GM23248 (cell line): Measurements from ENCODE around the gene ADAM19. TPM values are rescaled to one million over a fixed set of nuclear protein-coding genes. Genes with fewer than 3 reads are reported as not detected.

Source experiments
- DNase-seq: peaks from one replicate; pipeline ENCODE4 v3.0.0-alpha.2; 2015
- H2AFZ ChIP-seq: fragments of 200-600 bp; sonication (generic); 2 replicates; pipeline ENCODE4 v1.6.1; 2016; ENCODE audit warnings: antibody characterized with exemption
- H3F3A ChIP-seq: fragments of 200-600 bp; sonication (generic); 2 replicates; pipeline ENCODE4 v1.6.1; 2016; ENCODE audit warnings: mild to moderate bottlenecking, antibody characterized with exemption, mixed run types; ENCODE audit not compliant: insufficient read depth
- H3K27ac ChIP-seq: fragments of 200-600 bp; sonication (generic); 2 replicates; pipeline ENCODE4 v1.5.1; 2016; ENCODE audit warnings: mild to moderate bottlenecking
- H3K27me3 ChIP-seq: fragments of 200-600 bp; sonication (generic); replicated peaks from 2 replicates; pipeline ENCODE4 v1.6.1; 2016; ENCODE audit warnings: mild to moderate bottlenecking; ENCODE audit not compliant: insufficient read depth
- H3K36me3 ChIP-seq: fragments of 200-600 bp; sonication (generic); 2 replicates; pipeline ENCODE4 v1.6.1; 2016; ENCODE audit warnings: low read depth, mild to moderate bottlenecking
- H3K4me1 ChIP-seq: fragments of 200-600 bp; sonication (generic); 2 replicates; pipeline ENCODE4 v1.6.1; 2016; ENCODE audit warnings: mild to moderate bottlenecking; ENCODE audit not compliant: insufficient read depth
- H3K4me2 ChIP-seq: fragments of 200-600 bp; sonication (generic); one replicate; pipeline ENCODE4 v1.6.1; 2016; ENCODE audit warnings: mild to moderate bottlenecking; ENCODE audit not compliant: unreplicated experiment
- H3K4me3 ChIP-seq: fragments of 200-600 bp; sonication (generic); 2 replicates; pipeline ENCODE4 v1.5.1; 2016; ENCODE audit warnings: mild to moderate bottlenecking
- H3K79me2 ChIP-seq: fragments of 200-600 bp; sonication (generic); 2 replicates; pipeline ENCODE4 v1.6.1; 2016; ENCODE audit warnings: mild to moderate bottlenecking; ENCODE audit not compliant: insufficient read depth
- H3K9ac ChIP-seq: fragments of 200-600 bp; sonication (generic); 2 replicates; pipeline ENCODE4 v1.6.1; 2016; ENCODE audit warnings: mild to moderate bottlenecking
- H3K9me2 ChIP-seq: fragments of 200-600 bp; sonication (generic); 2 replicates; pipeline ENCODE4 v1.6.1; 2016; ENCODE audit warnings: mixed run types, mild to moderate bottlenecking, moderate library complexity; ENCODE audit not compliant: insufficient read depth
- H3K9me3 ChIP-seq: fragments of 200-600 bp; sonication (generic); one replicate; pipeline ENCODE4 v1.6.1; 2017; ENCODE audit warnings: low read depth
- H4K20me1 ChIP-seq: fragments of 200-600 bp; sonication (generic); 2 replicates; pipeline ENCODE4 v1.6.0; 2016; ENCODE audit not compliant: insufficient read depth
- EZH2 ChIP-seq: fragments of 200-600 bp; sonication (generic); IDR thresholded peaks from 2 replicates; pipeline ENCODE4 v1.6.1; 2018; ENCODE audit warnings: antibody characterized with exemption, mild to moderate bottlenecking; ENCODE audit not compliant: insufficient read depth, poor library complexity, severe bottlenecking
- EZH2phosphoT487 ChIP-seq: fragments of 200-600 bp; sonication (generic); IDR thresholded peaks from 2 replicates; pipeline ENCODE4 v1.6.1; 2018; ENCODE audit warnings: antibody characterized with exemption, moderate library complexity, mild to moderate bottlenecking, low read depth; ENCODE audit not compliant: insufficient read depth
- WGBS, 2 experiments: methylation state at CpG; one replicate each; pipeline ENCODE4 v1.1.6; 2015 to 2017; ENCODE audit warnings: low lambda C conversion rate in 2 of 2, low coverage in 1 of 2; ENCODE audit errors: missing lambda C conversion rate in 2 of 2; 5-methylcytosine and 5-hydroxymethylcytosine counted together
- in situ Hi-C: fragments of 300-500 bp; cut with MboI; formaldehyde crosslinking; loops from 2 replicates; pipeline ENCODE4 v1.15.0; 2020
- polyA plus RNA-seq: library from polyadenylated mRNA; unstranded; fragments of >200 nt; fragmentation: Nextera tagmentation; extraction: Ambion mirVana; gene quantifications from 2 replicates; pipeline ENCODE4 v1.2.1, GENCODE V29; 2016
- total RNA-seq: library from RNA; depleted of rRNA; stranded (reverse); fragments of >200 nt; shearing (Covaris generic); gene quantifications from 2 replicates; pipeline ENCODE4 v1.2.3, GENCODE V29; 2014

ADAM19 gene
- total and polyA plus RNA-seq, 2 experiments from 2014 or later = 18.1 to 20.5 TPM

DNA sequence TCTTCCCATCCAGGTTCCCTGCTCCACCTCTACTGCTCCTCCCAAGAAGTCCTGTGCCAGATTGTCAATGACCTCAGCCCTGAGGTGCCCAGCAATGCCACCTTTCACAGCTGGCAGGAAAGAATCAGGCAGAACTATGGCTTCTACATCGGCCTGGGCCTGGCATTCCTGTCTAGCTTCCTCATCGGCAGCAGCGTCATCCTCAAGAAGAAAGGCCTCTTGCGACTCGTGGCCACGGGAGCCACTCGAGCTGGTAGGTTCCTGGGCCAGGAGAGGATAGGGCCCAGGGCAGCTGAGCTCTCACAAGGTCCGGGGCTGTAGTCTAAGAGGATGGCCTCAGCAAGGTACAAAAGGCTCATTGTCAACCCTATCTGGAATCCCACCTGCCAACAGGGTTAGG, 112.5 kb downstream of the ADAM19 start:
- Histone ChIP-seq H4K20me1 (no peaks in the 10 kb centered on the region), H3K27me3 (peaks cover 22% of the 10 kb centered on the region), H3K9ac (no peak overlapping the region), H3F3A (peaks cover 16% of the 10 kb centered on the region), H3K9me3 (no peaks in the 10 kb centered on the region), H3K4me1 (peaks cover 17% of the 10 kb centered on the region), H3K4me3 (no peak overlapping the region), H3K79me2 (no peaks in the 10 kb centered on the region), H2AFZ (no peak overlapping the region), H3K36me3 (no peaks in the 10 kb centered on the region), H3K4me2 (no peak overlapping the region), H3K9me2 (no peaks in the 10 kb centered on the region), H3K27ac (no peak overlapping the region)
- 71 to 85% methylated on average over 8 of the region's 8 CpGs for WGBS, 2 experiments
- in situ Hi-C loops = no loop called here
- peak; percentile 54 for DNase-seq
- TF ChIP-seq EZH2 (no peak), EZH2phosphoT487 (no peak)

DNA sequence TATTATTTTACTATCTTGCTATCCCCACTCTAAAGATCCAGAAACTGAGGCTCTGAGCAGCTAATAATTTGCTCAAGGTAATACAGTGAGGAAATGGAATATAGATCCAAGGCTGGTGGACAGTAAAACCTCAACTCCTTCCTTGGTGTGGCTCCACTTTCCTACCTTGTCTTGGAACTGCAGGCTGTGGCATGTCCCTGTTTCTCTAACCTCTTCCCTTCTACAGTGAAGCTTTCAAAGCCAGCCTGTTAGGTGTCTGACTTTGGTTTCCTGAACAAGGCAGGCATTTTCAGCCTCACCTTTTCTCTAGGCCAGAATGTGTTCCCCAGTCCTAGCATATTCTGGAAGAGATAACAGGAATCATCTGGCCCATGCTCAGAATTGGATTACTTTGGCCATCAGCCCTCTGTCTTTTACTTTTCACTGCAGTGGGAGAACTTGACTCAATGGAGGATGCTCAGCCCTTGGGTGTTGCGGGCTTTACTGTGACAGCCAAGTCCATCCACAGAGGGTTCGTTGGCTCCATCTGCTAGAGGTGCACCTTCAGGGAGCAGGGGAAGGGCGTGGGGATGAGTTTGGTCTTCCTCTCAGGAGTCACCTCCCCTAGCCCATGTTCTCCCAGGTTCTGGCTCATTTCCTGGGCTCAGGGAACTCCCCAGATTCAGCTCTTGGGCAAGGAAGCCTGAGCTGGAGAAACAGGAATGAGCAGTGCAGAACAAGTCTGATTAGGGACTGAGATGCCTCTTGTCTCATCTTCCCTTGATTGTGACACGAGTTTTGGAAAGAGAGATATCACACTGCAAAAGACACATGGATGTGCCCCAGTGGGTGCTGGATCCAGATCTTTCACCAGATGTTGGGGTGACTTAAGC, 114.4 kb downstream of the ADAM19 start:
- H3K9ac ChIP-seq = no peak overlapping the region
- H3K27me3 ChIP-seq = peaks cover 22% of the 10 kb centered on the region
- H3K9me3 ChIP-seq = no peaks in the 10 kb centered on the region
- no peaks in the 10 kb centered on the region for H3K79me2 ChIP-seq
- H3K27ac ChIP-seq = no peak overlapping the region
- TF ChIP-seq EZH2 = no peak
- no peak for TF ChIP-seq EZH2phosphoT487
- no peak for DNase-seq
- no peak overlapping the region for H3K4me2 ChIP-seq
- no peak overlapping the region for H3K4me3 ChIP-seq
- no peaks in the 10 kb centered on the region for H4K20me1 ChIP-seq
- H3K36me3 ChIP-seq = no peaks in the 10 kb centered on the region
- in situ Hi-C loops = no loop called here
- no peaks in the 10 kb centered on the region for H3K9me2 ChIP-seq
- no peak overlapping the region for H2AFZ ChIP-seq
- peaks cover 17% of the 10 kb centered on the region for H3K4me1 ChIP-seq
- 93 to 97% methylated on average over 4 of the region's 4 CpGs for WGBS, 2 experiments
- H3F3A ChIP-seq = peaks cover 16% of the 10 kb centered on the region

DNA sequence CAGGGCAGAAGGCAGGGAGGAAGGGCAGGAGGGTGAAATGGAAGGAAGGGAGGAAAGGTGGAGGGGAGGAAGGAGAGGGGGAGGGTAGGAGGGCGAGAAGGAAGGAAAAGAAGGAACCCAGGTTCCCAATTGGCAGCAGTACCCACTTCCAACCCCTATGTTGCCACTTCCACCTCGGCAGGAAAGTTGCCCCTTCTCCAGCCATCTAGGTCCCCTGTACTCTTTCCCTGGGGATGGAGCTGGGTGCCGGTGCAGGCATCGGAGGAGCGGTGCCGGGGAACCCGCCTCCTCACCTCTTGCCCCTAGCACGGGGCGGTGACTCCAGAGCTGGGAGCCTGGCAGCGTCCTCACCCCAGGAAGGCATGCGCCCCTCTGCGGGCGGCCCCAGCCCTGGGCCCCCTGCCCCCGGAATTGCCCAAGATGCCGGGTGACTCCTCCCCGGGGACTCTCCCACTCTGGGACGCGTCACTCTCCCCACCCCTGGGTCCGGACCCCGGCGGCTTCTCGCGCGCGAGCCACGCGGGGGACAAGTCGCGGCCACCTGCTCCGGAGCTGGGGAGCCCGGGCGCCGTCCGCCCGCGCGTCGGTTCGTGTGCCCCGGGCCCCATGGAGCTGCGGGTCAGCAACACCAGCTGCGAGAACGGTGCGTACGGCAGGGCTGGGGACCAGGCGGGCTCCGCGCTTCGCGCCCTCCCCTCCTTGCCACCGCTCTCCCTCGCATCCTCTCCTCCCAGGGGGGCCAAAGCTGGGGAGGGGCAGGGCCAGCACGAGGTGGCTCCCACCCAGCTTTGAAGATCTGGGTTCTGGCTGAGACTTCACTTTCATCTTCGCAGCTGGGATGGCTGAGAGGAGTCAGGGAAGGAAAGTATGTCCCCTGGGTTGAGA, 115.6 kb downstream of the ADAM19 start, which contains the start of gene NIPAL4:
TSS of gene NIPAL4 (plus strand) at position 499 of the 885 bp plus-strand sequence. CDS start at position 607, 108 bp downstream.
- TF ChIP-seq EZH2 (peak; percentile 46), EZH2phosphoT487 (no peak)
- Histone ChIP-seq H3K36me3 (no peaks in the 10 kb centered on the region), H3K27me3 (peaks cover 22% of the 10 kb centered on the region), H3K4me3 (peak within 1 kb of the TSS; percentile 69), H3K27ac (no peak within 1 kb of the TSS), H4K20me1 (no peaks in the 10 kb centered on the region), H3K79me2 (no peaks in the 10 kb centered on the region), H3K9me3 (no peaks in the 10 kb centered on the region), H3K9ac (no peak within 1 kb of the TSS), H3F3A (peaks cover 10% of the 10 kb centered on the region), H3K9me2 (no peaks in the 10 kb centered on the region), H3K4me1 (peaks cover 16% of the 10 kb centered on the region), H3K4me2 (peak within 1 kb of the TSS; percentile 83), H2AFZ (peak within 1 kb of the TSS; percentile 63)
- in situ Hi-C loops = no loop called here
- 12 to 14% methylated on average over 15 to 44 of the region's 54 CpGs for WGBS, 2 experiments
- peak; percentile 48 for DNase-seq

DNA sequence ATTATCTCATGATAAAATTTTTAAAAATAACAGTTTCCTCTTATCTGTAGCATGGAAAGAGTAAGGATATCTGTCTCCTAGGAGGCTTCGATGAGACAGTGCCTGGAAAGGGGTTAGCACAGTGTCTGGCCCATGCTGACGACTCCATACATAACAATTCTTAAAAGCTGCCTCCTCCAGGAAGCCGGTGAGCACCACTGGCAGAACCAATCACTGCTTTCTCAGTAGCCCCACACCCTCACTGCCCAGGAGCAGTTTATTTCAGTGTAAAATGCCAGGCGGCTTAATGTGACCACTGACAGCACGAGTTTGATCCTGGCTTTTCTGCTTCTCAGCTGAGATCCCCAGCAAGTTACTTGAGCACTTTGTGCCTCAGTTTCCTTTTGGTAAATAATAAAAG, 116.7 kb downstream of the ADAM19 start:
- Histone ChIP-seq H4K20me1 (no peaks in the 10 kb centered on the region), H3K9me3 (no peaks in the 10 kb centered on the region), H3K4me3 (no peak overlapping the region), H3K9ac (no peak overlapping the region), H3F3A (0 out of 2 replicates have a peak, but pooled peaks cover 3% of the 10 kb centered on the region), H3K27ac (no peak overlapping the region), H2AFZ (no peak overlapping the region), H3K4me1 (peaks cover 6% of the 10 kb centered on the region), H3K9me2 (no peaks in the 10 kb centered on the region), H3K4me2 (no peak overlapping the region), H3K79me2 (no peaks in the 10 kb centered on the region), H3K36me3 (no peaks in the 10 kb centered on the region), H3K27me3 (peaks cover 22% of the 10 kb centered on the region)
- TF ChIP-seq EZH2phosphoT487 = no peak
- TF ChIP-seq EZH2 = no peak
- DNase-seq = no peak
- 75 to 77% methylated on average over 5 of the region's 5 CpGs for WGBS, 2 experiments
- in situ Hi-C loops = no loop called here
